ENCODE measurements around the gene ARL16.

The ARL16 gene

GRCh38 chr17:81646869-81647600 lies 36.6 kb downstream of the ARL16 start:
- Histone ChIP-seq H3K27me3 (ENCODE audit: insufficient read depth, poor library complexity, severe bottlenecking) (no peaks in the 10 kb centered on the region), H3K4me3 (replicated peaks; ENCODE audit: insufficient read depth, low read length) (no peak overlapping the region), H3K27ac (replicated peaks) (no peak overlapping the region)
- TF ChIP-seq CTCF (IDR thresholded peaks at IDR 0.05; ENCODE audit: insufficient read depth, low read length) (no peak), GABPA (IDR thresholded peaks at IDR 0.05; ENCODE audit: low read depth) (no peak), POLR2AphosphoS5 (IDR thresholded peaks at IDR 0.05; ENCODE audit: low read depth) (no peak), REST (IDR thresholded peaks at IDR 0.05; ENCODE audit: insufficient replicate concordance, low read depth) (no peak), SPI1 (IDR thresholded peaks at IDR 0.05; ENCODE audit: borderline replicate concordance, low read depth) (no peak)
- DNase-seq (ENCODE audit: low read depth in 1 of 2, low spot score in 1 of 2), result no peak

- H3K27me3 ChIP-seq (ENCODE audit: insufficient read depth, poor library complexity, severe bottlenecking), result no peaks in the 10 kb centered on the region
- no peak for TF ChIP-seq CTCF (IDR thresholded peaks at IDR 0.05; ENCODE audit: insufficient read depth, low read length)
- no peak for TF ChIP-seq POLR2AphosphoS5 (IDR thresholded peaks at IDR 0.05; ENCODE audit: low read depth)
- TF ChIP-seq REST (IDR thresholded peaks at IDR 0.05; ENCODE audit: insufficient replicate concordance, low read depth), result no peak
- no peak for TF ChIP-seq SPI1 (IDR thresholded peaks at IDR 0.05; ENCODE audit: borderline replicate concordance, low read depth)
- TF ChIP-seq GABPA (IDR thresholded peaks at IDR 0.05; ENCODE audit: low read depth), result no peak
- DNase-seq (ENCODE audit: low read depth in 1 of 2, low spot score in 1 of 2), result peak in 1 of 2 experiments; percentile 53
- H3K4me3 ChIP-seq (replicated peaks; ENCODE audit: insufficient read depth, low read length), result no peak overlapping the region
- H3K27ac ChIP-seq (replicated peaks), result no peak overlapping the region
These were observed 38.3 kb downstream of the ARL16 start for GRCh38 chr17:81644976-81645952.

- H3K4me3 ChIP-seq (replicated peaks; ENCODE audit: insufficient read depth, low read length), result no peak overlapping the region
- no peak overlapping the region for H3K27ac ChIP-seq (replicated peaks)
- no peaks in the 10 kb centered on the region for H3K27me3 ChIP-seq (ENCODE audit: insufficient read depth, poor library complexity, severe bottlenecking)
- DNase-seq (ENCODE audit: low read depth in 1 of 2, low spot score in 1 of 2), result no peak
- no peak for TF ChIP-seq GABPA (IDR thresholded peaks at IDR 0.05; ENCODE audit: low read depth)
- TF ChIP-seq CTCF (IDR thresholded peaks at IDR 0.05; ENCODE audit: insufficient read depth, low read length), result no peak
- TF ChIP-seq REST (IDR thresholded peaks at IDR 0.05; ENCODE audit: insufficient replicate concordance, low read depth), result no peak
- TF ChIP-seq SPI1 (IDR thresholded peaks at IDR 0.05; ENCODE audit: borderline replicate concordance, low read depth), result no peak
- no peak for TF ChIP-seq POLR2AphosphoS5 (IDR thresholded peaks at IDR 0.05; ENCODE audit: low read depth)
These were observed 39.1 kb downstream of the ARL16 start for GRCh38 chr17:81644496-81644895.

Data from HL-60 (cell line).